Fibroblast of peridontal ligament (primary cell): ENCODE results near the gene BORCS5.
"Not testable (repeated sequence)": the region's sequence is repeated elsewhere in the genome, so short reads cannot be mapped to it uniquely, and the experiment has no call there.

ENCODE experiments used
- DNase-seq: peaks from one replicate; pipeline ENCODE4 v3.0.0-alpha.2; 2010; ENCODE audit errors: extremely low read depth

Gene BORCS5

GRCh38 chr12:12461923-12462315 is 105.0 kb downstream of the BORCS5 start:
- DNase-seq, result no peak

- DNase-seq, result no peak
Measured at GRCh38 chr12:12465522-12465921, 108.6 kb downstream of the BORCS5 start.

- DNase-seq, result no peak
Measured at GRCh38 chr12:12466157-12466556, 109.3 kb downstream of the BORCS5 start.

GRCh38 chr12:12467264-12467663 is 110.4 kb downstream of the BORCS5 start:
- DNase-seq, result no peak

GRCh38 chr12:12467688-12468261 is 110.9 kb downstream of the BORCS5 start:
- peak; percentile 73 for DNase-seq

- DNase-seq, result no peak
Measured at GRCh38 chr12:12468575-12468974, 111.7 kb downstream of the BORCS5 start.

- DNase-seq, result no peak
Measured at GRCh38 chr12:12469386-12469785, 112.5 kb downstream of the BORCS5 start.

GRCh38 chr12:12470751-12471306 is 114.0 kb downstream of the BORCS5 start:
- DNase-seq, result no peak

GRCh38 chr12:12471982-12472961 is 115.4 kb downstream of the BORCS5 start:
- DNase-seq, result not testable (repeated sequence)

GRCh38 chr12:12473223-12473622 is 116.3 kb downstream of the BORCS5 start:
- no peak for DNase-seq

GRCh38 chr12:12474471-12474928 is 117.6 kb downstream of the BORCS5 start:
- DNase-seq, result no peak

- DNase-seq, result no peak
Measured at GRCh38 chr12:12474931-12475795, 118.3 kb downstream of the BORCS5 start.

GRCh38 chr12:12476857-12477531 is 120.1 kb downstream of the BORCS5 start:
- no peak for DNase-seq

- DNase-seq, result no peak
Measured at GRCh38 chr12:12477532-12477890, 120.6 kb downstream of the BORCS5 start.

GRCh38 chr12:12480074-12480473 is 123.2 kb downstream of the BORCS5 start:
- DNase-seq, result no peak

- DNase-seq, result no peak
Measured at GRCh38 chr12:12481631-12482030, 124.8 kb downstream of the BORCS5 start.

GRCh38 chr12:12482150-12482761 is 125.4 kb downstream of the BORCS5 start:
- DNase-seq, result no peak

- no peak for DNase-seq
Measured at GRCh38 chr12:12482959-12483358, 126.1 kb downstream of the BORCS5 start.

- no peak for DNase-seq
Measured at GRCh38 chr12:12483438-12483837, 126.6 kb downstream of the BORCS5 start.

GRCh38 chr12:12486661-12487240 is 129.9 kb downstream of the BORCS5 start:
- no peak for DNase-seq
